ENCODE data around the gene BCO2. TPM values are rescaled to one million over a fixed set of nuclear protein-coding genes. Genes with fewer than 3 reads are reported as not detected.

The BCO2 gene
- 3.7 and 7.1 TPM in 2 replicates for total RNA-seq

GRCh38 chr11:112174789-112175598 is at the start of gene BCO2:
BCO2 (plus strand) TSS chr11:112175512; CDS start chr11:112175602, 90 bp downstream.

GRCh38 chr11:112163875-112164685 is 11.2 kb upstream of the BCO2 start, which contains the start of gene IL18:
IL18 (minus strand) TSS chr11:112164094; CDS start chr11:112155053, 9,041 bp downstream.

GRCh38 chr11:112167145-112167544 is 8.2 kb upstream of the BCO2 start, which contains the start of gene TEX12:
TEX12 (plus strand) TSS chr11:112167372; CDS start chr11:112169269, 1,897 bp downstream.

GRCh38 chr11:112226062-112226830 is 50.9 kb downstream of the BCO2 start, which contains the start of gene PTS:
PTS (plus strand) TSS chr11:112226428; CDS start chr11:112226444, 16 bp downstream.

GRCh38 chr11:112260490-112260889 is 85.2 kb downstream of the BCO2 start, which contains the start of gene PLET1:
PLET1 (minus strand) TSS chr11:112260860; CDS start chr11:112260589, 271 bp downstream.

Other genes starting within 250 kb of the BCO2 start
- 10.4 and 11.9 TPM in 2 replicates for gene DIXDC1, start 238.2 kb upstream of the BCO2 start, total RNA-seq
- 40.1 and 47.3 TPM in 2 replicates for gene DLAT, start 150.1 kb upstream of the BCO2 start, total RNA-seq
- 1.2 and 4.9 TPM in 2 replicates for gene PIH1D2, start 101.5 kb upstream of the BCO2 start, total RNA-seq
- gene NKAPD1, start 101.2 kb upstream of the BCO2 start, total RNA-seq: 8.9 and 13.3 TPM in 2 replicates
- 40.2 and 48.7 TPM in 2 replicates for gene TIMM8B, start 88.8 kb upstream of the BCO2 start, total RNA-seq
- gene SDHD, start 88.6 kb upstream of the BCO2 start, total RNA-seq: 146 and 150 TPM in 2 replicates
- 22.3 and 26.8 TPM in 2 replicates for gene IL18, start 11.4 kb upstream of the BCO2 start, total RNA-seq
- not detected in 2 replicates for gene TEX12, start 8.1 kb upstream of the BCO2 start, total RNA-seq
- gene PTS, start 50.9 kb downstream of the BCO2 start, total RNA-seq: 38.3 and 44.4 TPM in 2 replicates
- not detected in 2 replicates for gene PLET1, start 85.3 kb downstream of the BCO2 start, total RNA-seq

Data from myometrial cell (primary cell).